ENCODE measurements around the gene SLC35G4.

The SLC35G4 gene

GRCh38 chr18:11654736-11655605 lies 45.6 kb downstream of the SLC35G4 start:
- no peak overlapping the region for H3K4me3 Mint-ChIP-seq
- peaks cover 3% of the 10 kb centered on the region for H3K4me1 Mint-ChIP-seq (ENCODE audit: low read depth)
- H3K36me3 Mint-ChIP-seq (ENCODE audit: low read depth) = no peaks in the 10 kb centered on the region
- no peak overlapping the region for H3K27ac Mint-ChIP-seq
- H3K27me3 Mint-ChIP-seq (ENCODE audit: low read depth) = peaks cover 40% of the 10 kb centered on the region
- H3K9me3 Mint-ChIP-seq = no peaks in the 10 kb centered on the region

GRCh38 chr18:11655606-11655932 lies 46.2 kb downstream of the SLC35G4 start:
- H3K4me3 Mint-ChIP-seq = no peak overlapping the region
- no peaks in the 10 kb centered on the region for H3K9me3 Mint-ChIP-seq
- no peaks in the 10 kb centered on the region for H3K36me3 Mint-ChIP-seq (ENCODE audit: low read depth)
- peaks cover 3% of the 10 kb centered on the region for H3K4me1 Mint-ChIP-seq (ENCODE audit: low read depth)
- H3K27ac Mint-ChIP-seq = no peak overlapping the region
- H3K27me3 Mint-ChIP-seq (ENCODE audit: low read depth) = peaks cover 37% of the 10 kb centered on the region

GRCh38 chr18:11657152-11657551 lies 47.8 kb downstream of the SLC35G4 start:
- H3K4me3 Mint-ChIP-seq = no peak overlapping the region
- peaks cover 3% of the 10 kb centered on the region for H3K4me1 Mint-ChIP-seq (ENCODE audit: low read depth)
- no peaks in the 10 kb centered on the region for H3K9me3 Mint-ChIP-seq
- H3K36me3 Mint-ChIP-seq (ENCODE audit: low read depth) = no peaks in the 10 kb centered on the region
- peaks cover 31% of the 10 kb centered on the region for H3K27me3 Mint-ChIP-seq (ENCODE audit: low read depth)
- H3K27ac Mint-ChIP-seq = no peak overlapping the region

GRCh38 chr18:11657554-11657953 lies 48.2 kb downstream of the SLC35G4 start:
- no peak overlapping the region for H3K27ac Mint-ChIP-seq
- no peaks in the 10 kb centered on the region for H3K36me3 Mint-ChIP-seq (ENCODE audit: low read depth)
- no peaks in the 10 kb centered on the region for H3K9me3 Mint-ChIP-seq
- H3K27me3 Mint-ChIP-seq (ENCODE audit: low read depth) = peaks cover 30% of the 10 kb centered on the region
- H3K4me3 Mint-ChIP-seq = no peak overlapping the region
- H3K4me1 Mint-ChIP-seq (ENCODE audit: low read depth) = peaks cover 3% of the 10 kb centered on the region

GRCh38 chr18:11658019-11658418 lies 48.6 kb downstream of the SLC35G4 start:
- Mint-ChIP-seq H3K9me3 (no peaks in the 10 kb centered on the region), H3K36me3 (ENCODE audit: low read depth) (no peaks in the 10 kb centered on the region), H3K4me1 (ENCODE audit: low read depth) (peaks cover 3% of the 10 kb centered on the region), H3K27ac (no peak overlapping the region), H3K4me3 (no peak overlapping the region), H3K27me3 (ENCODE audit: low read depth) (peaks cover 30% of the 10 kb centered on the region)

GRCh38 chr18:11658989-11659388 lies 49.6 kb downstream of the SLC35G4 start:
- H3K27ac Mint-ChIP-seq = no peak overlapping the region
- H3K9me3 Mint-ChIP-seq = no peaks in the 10 kb centered on the region
- H3K27me3 Mint-ChIP-seq (ENCODE audit: low read depth) = peaks cover 20% of the 10 kb centered on the region
- H3K4me1 Mint-ChIP-seq (ENCODE audit: low read depth) = peaks cover 3% of the 10 kb centered on the region
- H3K4me3 Mint-ChIP-seq = no peak overlapping the region
- no peaks in the 10 kb centered on the region for H3K36me3 Mint-ChIP-seq (ENCODE audit: low read depth)

All from T-helper 1 cell treated with Interleukin-12 subunit alpha and Interleukin-12 subunit beta and Interleukin-4 antibody, amounts not matched to agents 30 μg/mL and 1 μg/mL, for 36 hours (primary cell).